GM12878 (cell line): ENCODE results near the gene B3GAT1. TPM values are rescaled to one million over a fixed set of nuclear protein-coding genes. Genes with fewer than 3 reads are reported as not detected.

ENCODE experiments used
- ATAC-seq: fragments of 200-7000 bp; cut with Tn5 transposase; 3 replicates; pipeline ENCODE4 v1.9.1; 2020; ENCODE audit warnings: mild to moderate bottlenecking, moderate library complexity
- BruUV-seq: library from RNA; stranded (reverse); fragments of 400-500 nt; replicated peaks from 2 replicates; lab custom pipeline; 2021; lab: Mats Ljungman, UMichigan
- CTCF ChIA-PET: fragments of 300-600 bp; sonication (Branson Sonifier 250); formaldehyde crosslinking; extraction: SDS; loops from one replicate; lab custom pipeline; 2021; ENCODE audit warnings: inconsistent platforms; lab: Yijun Ruan, JAX
- POLR2A ChIA-PET: fragments of 350-600 bp; formaldehyde crosslinking; extraction: SDS; loops from one replicate; lab custom pipeline; 2021; ENCODE audit warnings: inconsistent platforms; lab: Charles Lee
- RAD21 ChIA-PET: fragments of 300-600 bp; sonication (Branson Sonifier 250); formaldehyde crosslinking; loops from one replicate; lab custom pipeline; 2023; ENCODE audit warnings: antibody characterized with exemption; ENCODE audit not compliant: unreplicated experiment; lab: Charles Lee
- SMC1A ChIA-PET: fragments of 300-600 bp; sonication (Branson Sonifier 250); formaldehyde crosslinking; loops from one replicate; lab custom pipeline; 2023; ENCODE audit not compliant: unreplicated experiment, uncharacterized antibody; lab: Charles Lee
- DNase-seq: peaks from one replicate; pipeline ENCODE4 v3.0.0-alpha.2; 2011; ENCODE audit warnings: low read depth, low spot score
- FAIRE-seq: peaks from 3 replicates; lab custom pipeline; 2011; peaks lifted over from hg19 to GRCh38; lab: Jason Lieb, UNC
- H2AFZ ChIP-seq: 2 replicates; pipeline ENCODE4 v1.6.0; 2011; ENCODE audit warnings: low read depth, low read length, control low read depth; ENCODE audit not compliant: control insufficient read depth
- H3K27ac ChIP-seq: 2 replicates; pipeline ENCODE4 v1.5.1; 2011; ENCODE audit warnings: control low read depth; ENCODE audit not compliant: control insufficient read depth, insufficient read depth
- H3K27me3 ChIP-seq, 2 experiments: replicated peaks in 1 of 2; 2 replicates each; pipeline versions ENCODE4 v1.6.0 to v1.6.1; 2011; ENCODE audit warnings: low read length in 1 of 2; ENCODE audit not compliant: control insufficient read depth in 2 of 2, insufficient read depth in 2 of 2
- H3K36me3 ChIP-seq, 2 experiments: 2 replicates each; pipeline ENCODE4 v1.5.1; 2011; ENCODE audit warnings: low read length in 1 of 2; ENCODE audit not compliant: control insufficient read depth in 2 of 2, insufficient read depth in 2 of 2
- H3K4me1 ChIP-seq: 2 replicates; pipeline ENCODE4 v1.6.1; 2011; ENCODE audit warnings: mild to moderate bottlenecking, low read length, moderate library complexity, mixed read lengths; ENCODE audit not compliant: control insufficient read depth, insufficient read depth
- H3K4me2 ChIP-seq: 2 replicates; pipeline ENCODE4 v1.6.0; 2011; ENCODE audit warnings: control low read depth; ENCODE audit not compliant: control insufficient read depth, insufficient read depth
- H3K4me3 ChIP-seq: fragments of 200-600 bp; sonication (generic); 2 replicates; pipeline ENCODE4 v1.5.1; 2016
- H3K79me2 ChIP-seq: 2 replicates; pipeline ENCODE4 v1.6.0; 2011; ENCODE audit warnings: low read length; ENCODE audit not compliant: control insufficient read depth, insufficient read depth
- H3K9ac ChIP-seq: 2 replicates; pipeline ENCODE4 v1.8.0; 2011; ENCODE audit warnings: low read length, control low read depth, mixed read lengths; ENCODE audit not compliant: control insufficient read depth, insufficient read depth
- H3K9me3 ChIP-seq: replicated peaks from 3 replicates; pipeline ENCODE4 v1.5.1; 2011; ENCODE audit warnings: mild to moderate bottlenecking, low read length; ENCODE audit not compliant: control insufficient read depth, insufficient read depth
- H4K20me1 ChIP-seq: 2 replicates; pipeline ENCODE4 v1.6.0; 2011; ENCODE audit not compliant: control insufficient read depth, insufficient read depth
- BACH1 ChIP-seq: fragments of 450-650 bp; IDR thresholded peaks from 2 replicates; pipeline ENCODE4 v1.6.1; 2017; ENCODE audit warnings: mild to moderate bottlenecking, borderline replicate concordance
- BCLAF1 ChIP-seq: fragments of 450-650 bp; IDR thresholded peaks from 2 replicates; pipeline ENCODE4 v1.6.1; 2017; ENCODE audit warnings: antibody characterized with exemption, mild to moderate bottlenecking, moderate library complexity
- CBFB ChIP-seq: IDR thresholded peaks from 2 replicates; pipeline ENCODE4 v1.6.1; 2016; ENCODE audit warnings: antibody characterized with exemption, low read depth
- ESRRA ChIP-seq: IDR thresholded peaks from 2 replicates; pipeline ENCODE4 v1.6.1; 2012; ENCODE audit warnings: mild to moderate bottlenecking, low read length, improper control_type of control experiment
- FOS ChIP-seq: IDR thresholded peaks from 3 replicates; pipeline ENCODE4 v1.6.1; 2011; ENCODE audit warnings: borderline replicate concordance; ENCODE audit not compliant: insufficient read length; ENCODE audit errors: extremely low read depth
- IRF3 ChIP-seq: fragments of 450-650 bp; IDR thresholded peaks from 2 replicates; pipeline ENCODE4 v1.6.1; 2014; ENCODE audit warnings: mild to moderate bottlenecking
- MLLT1 ChIP-seq: fragments of 450-650 bp; IDR thresholded peaks from 2 replicates; pipeline ENCODE4 v1.6.1; 2016; ENCODE audit warnings: mild to moderate bottlenecking
- NFIC ChIP-seq: IDR thresholded peaks from 2 replicates; pipeline ENCODE4 v1.6.1; 2012; ENCODE audit warnings: low read depth, mild to moderate bottlenecking, inconsistent platforms, low read length, moderate library complexity
- NKRF ChIP-seq: fragments of 450-650 bp; conservative IDR thresholded peaks from 2 replicates; pipeline ENCODE4 v1.6.1; 2017; ENCODE audit warnings: mild to moderate bottlenecking, moderate library complexity
- PBX3 ChIP-seq: IDR thresholded peaks from 2 replicates; pipeline ENCODE4 v1.6.1; 2011; ENCODE audit warnings: mild to moderate bottlenecking, low read depth, low read length, moderate library complexity; ENCODE audit not compliant: insufficient replicate concordance
- RAD21 ChIP-seq: IDR thresholded peaks from 2 replicates; pipeline ENCODE4 v1.6.1; 2011; ENCODE audit warnings: mild to moderate bottlenecking, low read depth, low read length, moderate library complexity; ENCODE audit not compliant: insufficient read depth
- RBBP5 ChIP-seq: fragments of 200-600 bp; sonication (generic); conservative IDR thresholded peaks from 2 replicates; pipeline ENCODE4 v1.6.1; 2016
- RUNX3 ChIP-seq: IDR thresholded peaks from 2 replicates; pipeline ENCODE4 v1.6.1; 2012; ENCODE audit warnings: low read length, inconsistent platforms
- SREBF1 ChIP-seq: IDR thresholded peaks from 2 replicates; pipeline ENCODE4 v1.6.1; 2012; ENCODE audit warnings: mild to moderate bottlenecking, low read length
- STAT1 ChIP-seq: fragments of 450-650 bp; conservative IDR thresholded peaks from 2 replicates; pipeline ENCODE4 v1.6.1; 2014; ENCODE audit warnings: antibody characterized with exemption, mild to moderate bottlenecking
- TCF3 ChIP-seq: IDR thresholded peaks from 2 replicates; pipeline ENCODE4 v1.6.1; 2012; ENCODE audit warnings: low read depth, mild to moderate bottlenecking, low read length, borderline replicate concordance; ENCODE audit not compliant: insufficient read depth
- ZNF217 ChIP-seq: fragments of 450-650 bp; IDR thresholded peaks from 2 replicates; pipeline ENCODE4 v1.6.1; 2017; ENCODE audit warnings: antibody characterized with exemption, mild to moderate bottlenecking
- WGBS: methylation state at CpG from one replicate; pipeline ENCODE4 v1.1.6; 2016; ENCODE audit warnings: low lambda C conversion rate; ENCODE audit not compliant: insufficient replicate concordance, insufficient coverage; ENCODE audit errors: missing lambda C conversion rate; 5-methylcytosine and 5-hydroxymethylcytosine counted together
- in situ Hi-C: fragments of 300-500 bp; cut with MboI; formaldehyde crosslinking; loops from 9 replicates; pipeline ENCODE4 v1.14.3; 2018; ENCODE audit warnings: mixed read lengths
- intact Hi-C: fragments of 100-400 bp; cut with micrococcal nuclease; formaldehyde crosslinking; loops from one replicate; pipeline ENCODE4 v1.14.2; 2022; ENCODE audit not compliant: unreplicated experiment
- polyA plus RNA-seq, 11 experiments: library from polyadenylated mRNA; depleted of rRNA in 4 of 11; unstranded in 6 of 11; stranded (reverse) in 5 of 11; fragments of >200 nt; fragmentation: Nextera tagmentation in 4 of 11; fragmentation: Illumina TruSeq in 1 of 11; extraction: Ambion mirVana in 4 of 11; extraction: Trizol in 1 of 11; gene quantifications; 1 replicate in 1 of 11; 2 replicates in 10 of 11; pipeline versions ENCODE4 v1.2.1 to v1.2.3, GENCODE V29; 2011 to 2016; ENCODE audit warnings: inconsistent platforms in 2 of 11, missing spikeins in 2 of 11, low read depth in 1 of 11
- total RNA-seq, 4 experiments: library from RNA; depleted of rRNA in 3 of 4; stranded (reverse); fragments of >200 nt in 3 of 4; fragmentation: Illumina TruSeq in 1 of 4; extraction: Trizol in 1 of 4; gene quantifications; 2 replicates each; pipeline versions ENCODE4 v1.2.1 to v1.2.3, GENCODE V29; 2013 to 2021

Gene B3GAT1
- total and polyA plus RNA-seq, 10 of the 15 experiments (the other 5 are each of a cell fraction or from before 2014, with no cell fraction given) = 0.05 TPM; not detected in 9

GRCh38 chr11:134443246-134443645, 31.2 kb upstream of the B3GAT1 start:
- SMC1A ChIA-PET = no interaction called here
- RAD21 ChIA-PET = no interaction called here
- TF ChIP-seq RAD21 (no peak), ZNF217 (no peak), IRF3 (no peak), FOS (no peak), MLLT1 (no peak), RBBP5 (no peak), SREBF1 (no peak), PBX3 (no peak), CBFB (no peak), STAT1 (no peak), RUNX3 (no peak), TCF3 (no peak), ESRRA (no peak), NKRF (no peak), BCLAF1 (no peak), BACH1 (no peak), NFIC (no peak)
- CTCF ChIA-PET = no interaction called here
- DNase-seq (no peak), ATAC-seq (no peak), FAIRE-seq (no peak)
- no peaks in the 10 kb centered on the region for H3K36me3 ChIP-seq
- in situ Hi-C loops (no loop called here), intact Hi-C loops (no loop called here)
- no peak overlapping the region for H3K4me2 ChIP-seq
- no peak overlapping the region for H2AFZ ChIP-seq
- no peaks in the 10 kb centered on the region for H3K79me2 ChIP-seq
- no TSS peak for BruUV-seq
- no peaks in the 10 kb centered on the region; a peak in 1 of 4 replicates for H3K27me3 ChIP-seq
- no peak overlapping the region for H3K4me3 ChIP-seq
- H3K9me3 ChIP-seq = no peaks in the 10 kb centered on the region
- whole genome bisulfite sequencing = 22% methylated on average over 6 of the region's 6 CpGs
- POLR2A ChIA-PET = no interaction called here
- H3K9ac ChIP-seq = no peak overlapping the region
- H4K20me1 ChIP-seq = no peaks in the 10 kb centered on the region
- H3K27ac ChIP-seq = no peak overlapping the region
- H3K4me1 ChIP-seq = no peaks in the 10 kb centered on the region
